ENCODE data around the gene AARS1.

DNA sequence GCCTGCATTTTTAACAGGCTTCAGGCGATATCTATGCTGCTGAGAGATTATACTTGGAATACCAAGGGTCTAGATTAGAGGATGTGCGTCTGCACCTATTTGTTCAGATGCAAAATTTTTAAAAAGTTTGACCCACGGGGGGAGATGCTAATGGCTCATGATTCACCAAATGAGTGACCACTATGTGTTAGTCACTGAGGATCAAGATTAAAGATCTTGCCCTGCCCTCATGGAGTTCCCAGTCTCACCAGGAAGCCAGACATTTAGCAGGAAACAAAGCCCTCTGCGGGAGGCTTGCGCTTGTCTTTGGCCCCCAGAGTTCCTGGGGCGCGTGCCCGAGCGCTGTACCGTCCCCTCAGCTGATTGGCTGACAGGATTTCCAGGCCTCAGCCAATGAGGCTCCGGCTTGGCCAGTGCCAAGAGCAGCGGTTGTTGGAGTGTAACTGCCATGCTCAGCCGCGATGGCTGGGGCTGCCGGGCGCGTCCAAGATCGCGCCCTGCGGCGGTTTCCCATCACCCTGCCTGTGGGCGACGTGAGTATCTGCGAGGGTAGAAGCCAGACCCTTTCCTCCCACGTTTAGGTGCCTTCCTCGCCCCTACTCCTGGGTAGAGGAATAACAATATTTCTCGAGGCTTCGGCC, 5.2 kb upstream of the AARS1 start:
- TF ChIP-seq, protein P1, sequence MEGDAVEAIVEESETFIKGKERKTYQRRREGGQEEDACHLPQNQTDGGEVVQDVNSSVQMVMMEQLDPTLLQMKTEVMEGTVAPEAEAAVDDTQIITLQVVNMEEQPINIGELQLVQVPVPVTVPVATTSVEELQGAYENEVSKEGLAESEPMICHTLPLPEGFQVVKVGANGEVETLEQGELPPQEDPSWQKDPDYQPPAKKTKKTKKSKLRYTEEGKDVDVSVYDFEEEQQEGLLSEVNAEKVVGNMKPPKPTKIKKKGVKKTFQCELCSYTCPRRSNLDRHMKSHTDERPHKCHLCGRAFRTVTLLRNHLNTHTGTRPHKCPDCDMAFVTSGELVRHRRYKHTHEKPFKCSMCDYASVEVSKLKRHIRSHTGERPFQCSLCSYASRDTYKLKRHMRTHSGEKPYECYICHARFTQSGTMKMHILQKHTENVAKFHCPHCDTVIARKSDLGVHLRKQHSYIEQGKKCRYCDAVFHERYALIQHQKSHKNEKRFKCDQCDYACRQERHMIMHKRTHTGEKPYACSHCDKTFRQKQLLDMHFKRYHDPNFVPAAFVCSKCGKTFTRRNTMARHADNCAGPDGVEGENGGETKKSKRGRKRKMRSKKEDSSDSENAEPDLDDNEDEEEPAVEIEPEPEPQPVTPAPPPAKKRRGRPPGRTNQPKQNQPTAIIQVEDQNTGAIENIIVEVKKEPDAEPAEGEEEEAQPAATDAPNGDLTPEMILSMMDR (IDR thresholded peaks at IDR 0.05) = no peak
- no peak for TF ChIP-seq POLR2A (IDR thresholded peaks at IDR 0.05)
